ENCODE data around the gene TNNI2. TPM values are rescaled to one million over a fixed set of nuclear protein-coding genes. Genes with fewer than 3 reads are reported as not detected.

Gene TNNI2
- total and polyA plus RNA-seq, 2 donors (not counting 3 experiments of a cell fraction or from before 2014, with no cell fraction given), result not detected

DNA sequence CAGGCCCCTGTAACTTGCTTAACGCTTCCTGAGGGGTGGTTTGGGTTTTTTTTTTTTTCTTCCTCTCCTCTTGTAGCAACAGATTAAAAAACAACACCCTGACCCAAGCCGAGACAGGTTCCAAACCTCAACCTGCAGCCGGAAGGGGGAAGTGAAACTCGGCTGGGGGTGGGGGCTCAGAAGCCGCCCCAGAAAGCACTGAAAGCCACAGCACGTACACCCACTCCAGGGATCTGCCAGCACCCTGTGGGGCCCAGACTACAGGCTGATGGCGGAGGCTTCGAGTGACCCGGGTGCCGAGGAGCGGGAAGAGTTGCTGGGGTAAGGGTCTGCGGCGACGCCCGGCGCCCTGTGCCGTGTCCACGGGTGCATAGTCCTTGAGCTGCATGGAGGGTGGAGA, 14.1 kb downstream of the TNNI2 start, which contains the start of gene LSP1:
LSP1 (plus strand) TSS at position 208 of the 400 bp plus-strand sequence; CDS start at position 269, 61 bp downstream.
- Histone ChIP-seq H3K4me2 (ENCODE audit: insufficient read depth, low read length) (no peak within 1 kb of the TSS), H4K20me1 (replicated peaks; ENCODE audit: control insufficient read depth, extremely low read depth, insufficient read depth, low read length) (no peaks in the 10 kb centered on the region), H3K9me3 (replicated peaks; ENCODE audit: control insufficient read depth, insufficient read depth, low read length) (no peaks in the 10 kb centered on the region), H3K36me3 (ENCODE audit: control insufficient read depth in 2 of 2, extremely low read depth in 1 of 2, insufficient read depth in 2 of 2, low read length in 2 of 2) (no peaks in the 10 kb centered on the region), H3K9me1 (replicated peaks; ENCODE audit: control insufficient read depth, extremely low read depth, insufficient read depth, low read length) (no peaks in the 10 kb centered on the region), H3K79me2 (ENCODE audit: control insufficient read depth, insufficient read depth, low read length) (no peaks in the 10 kb centered on the region), H3K9ac (replicated peaks; ENCODE audit: extremely low read depth, insufficient read depth, low read length) (no peak within 1 kb of the TSS), H3K27ac (ENCODE audit: insufficient read depth, low read depth, low read length) (no peak within 1 kb of the TSS), H3K4me1 (ENCODE audit: control insufficient read depth, extremely low read depth, insufficient read depth, low read length) (no peaks in the 10 kb centered on the region), H2AFZ (ENCODE audit: low read depth, low read length) (no peak within 1 kb of the TSS), H3K27me3 (ENCODE audit: control insufficient read depth in 2 of 2, insufficient read depth in 2 of 2, low read length in 2 of 2) (no peaks in the 10 kb centered on the region), H3K4me3 (replicated peaks in 1 of 3; ENCODE audit: insufficient read depth in 1 of 3, low read depth in 1 of 3, low read length in 3 of 3) (no peak within 1 kb of the TSS)
- POLR2A ChIA-PET, result no interaction called here
- BruUV-seq (replicated peaks), result no TSS peak
- intact Hi-C loops (cut with micrococcal nuclease), result no loop called here
- no peak for FAIRE-seq
- CTCF ChIA-PET, result interaction anchor here (1.1 to 2.0 kb wide), 2 partner anchors 29 to 299 kb away, joined by 5 to 6 read pairs; no protein-coding TSS in a partner anchor
- dilution Hi-C loops (cut with MboI; ENCODE audit: extremely low pct_ligation_motif_present, low sequenced_read_pairs), result no loop called here
- DNase-seq (ENCODE audit: low read depth, low spot score), result no peak
- no peak for TF ChIP-seq POLR2A (IDR thresholded peaks at IDR 0.05; ENCODE audit: low read depth, low read length)
- TF ChIP-seq, protein P1, sequence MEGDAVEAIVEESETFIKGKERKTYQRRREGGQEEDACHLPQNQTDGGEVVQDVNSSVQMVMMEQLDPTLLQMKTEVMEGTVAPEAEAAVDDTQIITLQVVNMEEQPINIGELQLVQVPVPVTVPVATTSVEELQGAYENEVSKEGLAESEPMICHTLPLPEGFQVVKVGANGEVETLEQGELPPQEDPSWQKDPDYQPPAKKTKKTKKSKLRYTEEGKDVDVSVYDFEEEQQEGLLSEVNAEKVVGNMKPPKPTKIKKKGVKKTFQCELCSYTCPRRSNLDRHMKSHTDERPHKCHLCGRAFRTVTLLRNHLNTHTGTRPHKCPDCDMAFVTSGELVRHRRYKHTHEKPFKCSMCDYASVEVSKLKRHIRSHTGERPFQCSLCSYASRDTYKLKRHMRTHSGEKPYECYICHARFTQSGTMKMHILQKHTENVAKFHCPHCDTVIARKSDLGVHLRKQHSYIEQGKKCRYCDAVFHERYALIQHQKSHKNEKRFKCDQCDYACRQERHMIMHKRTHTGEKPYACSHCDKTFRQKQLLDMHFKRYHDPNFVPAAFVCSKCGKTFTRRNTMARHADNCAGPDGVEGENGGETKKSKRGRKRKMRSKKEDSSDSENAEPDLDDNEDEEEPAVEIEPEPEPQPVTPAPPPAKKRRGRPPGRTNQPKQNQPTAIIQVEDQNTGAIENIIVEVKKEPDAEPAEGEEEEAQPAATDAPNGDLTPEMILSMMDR (IDR thresholded peaks at IDR 0.05; ENCODE audit: extremely low read depth in 1 of 2, insufficient read depth in 1 of 2, low read depth in 1 of 2, low read length in 2 of 2), result no peak

DNA sequence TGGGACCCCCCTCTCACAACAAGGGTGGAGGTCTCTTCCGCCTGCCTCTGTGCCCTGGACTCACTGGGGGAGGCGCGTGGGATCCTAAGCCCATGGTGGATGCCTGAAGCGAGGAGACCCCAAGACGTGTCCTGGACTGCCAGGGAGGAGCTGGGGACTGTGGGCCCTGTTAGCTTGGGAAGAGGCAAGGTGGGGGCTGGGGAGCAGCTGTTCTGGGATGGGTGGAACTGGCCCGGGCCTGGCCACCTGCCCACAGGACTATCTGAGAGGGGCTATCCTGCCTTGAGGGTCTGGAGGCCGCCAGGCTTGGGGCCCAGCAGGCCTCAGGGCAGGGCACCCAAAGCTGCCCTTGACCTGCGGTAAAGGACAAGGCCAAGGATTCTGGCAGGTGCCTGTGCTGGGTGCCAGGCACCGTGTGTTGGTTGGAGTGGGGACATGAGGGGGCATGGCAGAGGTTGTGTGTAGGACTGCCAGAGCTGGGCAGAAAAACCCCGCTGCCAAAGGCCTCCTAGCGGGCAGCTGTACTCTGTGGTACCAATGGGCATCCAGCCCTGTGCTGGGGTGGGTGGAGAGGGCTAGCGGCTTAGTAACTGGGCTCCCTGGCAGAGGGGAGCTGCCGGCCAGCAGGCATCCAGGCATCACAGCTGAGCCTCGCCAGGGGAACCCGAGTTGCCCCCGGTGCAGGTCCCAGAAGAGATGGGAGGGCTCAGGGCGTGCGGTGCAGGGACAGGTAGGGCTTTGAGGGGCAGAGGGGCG, 14.8 kb downstream of the TNNI2 start:
- Histone ChIP-seq H3K9ac (replicated peaks; ENCODE audit: extremely low read depth, insufficient read depth, low read length) (no peak overlapping the region), H3K9me3 (replicated peaks; ENCODE audit: control insufficient read depth, insufficient read depth, low read length) (no peaks in the 10 kb centered on the region), H3K27ac (ENCODE audit: insufficient read depth, low read depth, low read length) (no peak overlapping the region), H3K79me2 (ENCODE audit: control insufficient read depth, insufficient read depth, low read length) (no peaks in the 10 kb centered on the region), H3K36me3 (ENCODE audit: control insufficient read depth in 2 of 2, extremely low read depth in 1 of 2, insufficient read depth in 2 of 2, low read length in 2 of 2) (no peaks in the 10 kb centered on the region), H3K27me3 (ENCODE audit: control insufficient read depth in 2 of 2, insufficient read depth in 2 of 2, low read length in 2 of 2) (no peaks in the 10 kb centered on the region), H3K4me2 (ENCODE audit: insufficient read depth, low read length) (no peak overlapping the region), H4K20me1 (replicated peaks; ENCODE audit: control insufficient read depth, extremely low read depth, insufficient read depth, low read length) (no peaks in the 10 kb centered on the region), H3K4me1 (ENCODE audit: control insufficient read depth, extremely low read depth, insufficient read depth, low read length) (no peaks in the 10 kb centered on the region), H2AFZ (ENCODE audit: low read depth, low read length) (no peak overlapping the region), H3K4me3 (replicated peaks in 1 of 3; ENCODE audit: insufficient read depth in 1 of 3, low read depth in 1 of 3, low read length in 3 of 3) (no peak overlapping the region), H3K9me1 (replicated peaks; ENCODE audit: control insufficient read depth, extremely low read depth, insufficient read depth, low read length) (no peaks in the 10 kb centered on the region)
- intact Hi-C loops (cut with micrococcal nuclease) (no loop called here), dilution Hi-C loops (cut with MboI; ENCODE audit: extremely low pct_ligation_motif_present, low sequenced_read_pairs) (no loop called here)
- TF ChIP-seq, protein P2, sequence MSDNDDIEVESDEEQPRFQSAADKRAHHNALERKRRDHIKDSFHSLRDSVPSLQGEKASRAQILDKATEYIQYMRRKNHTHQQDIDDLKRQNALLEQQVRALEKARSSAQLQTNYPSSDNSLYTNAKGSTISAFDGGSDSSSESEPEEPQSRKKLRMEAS (IDR thresholded peaks at IDR 0.05; ENCODE audit: insufficient read depth, insufficient read length), result no peak
- TF ChIP-seq, protein P1 (IDR thresholded peaks at IDR 0.05; ENCODE audit: extremely low read depth in 1 of 2, insufficient read depth in 1 of 2, low read depth in 1 of 2, low read length in 2 of 2), result no peak
- TF ChIP-seq FOS (IDR thresholded peaks at IDR 0.05; ENCODE audit: borderline replicate concordance, insufficient read depth, low read length), result no peak
- no peak for TF ChIP-seq POLR2A (IDR thresholded peaks at IDR 0.05; ENCODE audit: low read depth, low read length)
- TF ChIP-seq JUN (IDR thresholded peaks at IDR 0.05; ENCODE audit: borderline replicate concordance, insufficient read depth, insufficient read length, low read depth), result no peak
- TF ChIP-seq MYC (IDR thresholded peaks at IDR 0.05; ENCODE audit: low read depth, low read length), result no peak
- no peak for DNase-seq (ENCODE audit: low read depth, low spot score)
- no peak for FAIRE-seq
- BruUV-seq (replicated peaks), result no TSS peak
- CTCF ChIA-PET, result interaction anchor here (0.9 to 1.1 kb wide), 2 partner anchors 29 kb away, joined by 3 read pairs; no protein-coding TSS in a partner anchor
- POLR2A ChIA-PET, result no interaction called here
